Aorta (tissue), 5 donors: ENCODE data around the gene ANKRD17. TPM values are rescaled to one million over a fixed set of nuclear protein-coding genes. Genes with fewer than 3 reads are reported as not detected.
"Not testable (repeated sequence)": the region's sequence is repeated elsewhere in the genome, so short reads cannot be mapped to it uniquely, and the experiment has no call there.

ENCODE experiments used
- ATAC-seq: fragments of 200-7000 bp; cut with Tn5 transposase; one replicate; pipeline ENCODE4 v1.9.1; 2022; ENCODE audit warnings: moderate library complexity; ENCODE audit not compliant: low FRiP score
- DNase-seq, 2 donors: peaks; one replicate each; pipeline ENCODE4 v3.0.0-alpha.2; 2020
- H3K27ac ChIP-seq, 2 donors: one replicate each; pipeline ENCODE4 v1.5.1; 2013; ENCODE audit warnings: low read length in 2 of 2, mild to moderate bottlenecking in 2 of 2, moderate library complexity in 2 of 2, control low read depth in 1 of 2, inconsistent platforms in 1 of 2, low read depth in 1 of 2
- H3K27me3 ChIP-seq, 2 donors: one replicate each; pipeline ENCODE4 v1.6.1; 2013; ENCODE audit warnings: control low read depth in 1 of 2, low read length in 1 of 2, mild to moderate bottlenecking in 1 of 2, moderate library complexity in 1 of 2; ENCODE audit not compliant: insufficient read depth in 2 of 2, control insufficient read depth in 1 of 2
- H3K36me3 ChIP-seq, 2 donors: one replicate each; pipeline ENCODE4 v1.6.1; 2013; ENCODE audit warnings: control low read depth in 1 of 2, low read length in 1 of 2, mild to moderate bottlenecking in 1 of 2; ENCODE audit not compliant: insufficient read depth in 2 of 2, control insufficient read depth in 1 of 2
- H3K4me1 ChIP-seq, 2 donors: one replicate each; pipeline ENCODE4 v1.6.1; 2013; ENCODE audit warnings: low read length in 2 of 2, control low read depth in 1 of 2, mild to moderate bottlenecking in 1 of 2, moderate library complexity in 1 of 2; ENCODE audit not compliant: insufficient read depth in 2 of 2, control insufficient read depth in 1 of 2
- H3K4me3 ChIP-seq, 2 donors: one replicate each; pipeline ENCODE4 v1.5.1; 2013; ENCODE audit warnings: low read length in 2 of 2, control low read depth in 1 of 2, mild to moderate bottlenecking in 1 of 2
- H3K9me3 ChIP-seq: one replicate; pipeline ENCODE4 v1.6.1; 2013; ENCODE audit warnings: mild to moderate bottlenecking, low read length; ENCODE audit not compliant: control insufficient read depth
- WGBS, 2 donors: extraction: QIAGEN DNeasy Blood & Tissue Kit; methylation state at CpG; one replicate each; pipeline ENCODE4 v1.1.7; 2013; 5-methylcytosine and 5-hydroxymethylcytosine counted together
- intact Hi-C, 2 donors: fragments of 100-400 bp; cut with DNase I; formaldehyde crosslinking; loops; one replicate each; pipeline versions ENCODE4 v1.14.2 to v1.15.0; 2022
- long read RNA-seq, 2 donors: library from polyadenylated mRNA; unstranded; transcript quantifications; one replicate each; pipeline ENCODE4 v2.0.0, GENCODE V29; 2020 to 2021
- polyA plus RNA-seq, 2 donors: library from polyadenylated mRNA; stranded (reverse); fragments of 200-250 nt; gene quantifications; one replicate each; pipeline ENCODE4 v1.2.3, GENCODE V29; 2013
- total RNA-seq, 2 donors: library from RNA; stranded (reverse); fragmentation: NEBNext Ultra II Directional; extraction: Animal tissue kit (Norgen Biotek cat#: 25700); gene quantifications; one replicate each; pipeline ENCODE4 v1.2.1, GENCODE V29; 2021
- donor health status: healthy with polysubstance abuse.
- donor health status: Bipolar disorder and iron deficiency.
- donor health status: DM: no; HTN: no; CAD: no.
- donor health status: DM: no; HTN: no; CAD: no.
- donor health status: DM: yes; HTN: yes; CAD: no.

ANKRD17 gene, protein sequence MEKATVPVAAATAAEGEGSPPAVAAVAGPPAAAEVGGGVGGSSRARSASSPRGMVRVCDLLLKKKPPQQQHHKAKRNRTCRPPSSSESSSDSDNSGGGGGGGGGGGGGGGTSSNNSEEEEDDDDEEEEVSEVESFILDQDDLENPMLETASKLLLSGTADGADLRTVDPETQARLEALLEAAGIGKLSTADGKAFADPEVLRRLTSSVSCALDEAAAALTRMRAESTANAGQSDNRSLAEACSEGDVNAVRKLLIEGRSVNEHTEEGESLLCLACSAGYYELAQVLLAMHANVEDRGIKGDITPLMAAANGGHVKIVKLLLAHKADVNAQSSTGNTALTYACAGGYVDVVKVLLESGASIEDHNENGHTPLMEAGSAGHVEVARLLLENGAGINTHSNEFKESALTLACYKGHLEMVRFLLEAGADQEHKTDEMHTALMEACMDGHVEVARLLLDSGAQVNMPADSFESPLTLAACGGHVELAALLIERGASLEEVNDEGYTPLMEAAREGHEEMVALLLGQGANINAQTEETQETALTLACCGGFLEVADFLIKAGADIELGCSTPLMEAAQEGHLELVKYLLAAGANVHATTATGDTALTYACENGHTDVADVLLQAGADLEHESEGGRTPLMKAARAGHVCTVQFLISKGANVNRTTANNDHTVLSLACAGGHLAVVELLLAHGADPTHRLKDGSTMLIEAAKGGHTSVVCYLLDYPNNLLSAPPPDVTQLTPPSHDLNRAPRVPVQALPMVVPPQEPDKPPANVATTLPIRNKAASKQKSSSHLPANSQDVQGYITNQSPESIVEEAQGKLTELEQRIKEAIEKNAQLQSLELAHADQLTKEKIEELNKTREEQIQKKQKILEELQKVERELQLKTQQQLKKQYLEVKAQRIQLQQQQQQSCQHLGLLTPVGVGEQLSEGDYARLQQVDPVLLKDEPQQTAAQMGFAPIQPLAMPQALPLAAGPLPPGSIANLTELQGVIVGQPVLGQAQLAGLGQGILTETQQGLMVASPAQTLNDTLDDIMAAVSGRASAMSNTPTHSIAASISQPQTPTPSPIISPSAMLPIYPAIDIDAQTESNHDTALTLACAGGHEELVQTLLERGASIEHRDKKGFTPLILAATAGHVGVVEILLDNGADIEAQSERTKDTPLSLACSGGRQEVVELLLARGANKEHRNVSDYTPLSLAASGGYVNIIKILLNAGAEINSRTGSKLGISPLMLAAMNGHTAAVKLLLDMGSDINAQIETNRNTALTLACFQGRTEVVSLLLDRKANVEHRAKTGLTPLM (N-terminal part only)
- total RNA-seq (10 to 100 TPM; 59.4 to 67.1 TPM), polyA plus RNA-seq (10 to 100 TPM in 1 of 2 donors, 1 to 10 TPM in 1; 4.9 to 10.6 TPM)
- long read RNA-seq, donor 1, partial matches to known transcripts, result 92 of 116 reads
- long read RNA-seq, donor 1, other reads (novel, unspliced or antisense), result 24 of 116 reads
- long read RNA-seq, donor 2, partial matches to known transcripts, result 21 of 45 reads
- long read RNA-seq, donor 2, other reads (novel, unspliced or antisense), result 24 of 45 reads

DNA sequence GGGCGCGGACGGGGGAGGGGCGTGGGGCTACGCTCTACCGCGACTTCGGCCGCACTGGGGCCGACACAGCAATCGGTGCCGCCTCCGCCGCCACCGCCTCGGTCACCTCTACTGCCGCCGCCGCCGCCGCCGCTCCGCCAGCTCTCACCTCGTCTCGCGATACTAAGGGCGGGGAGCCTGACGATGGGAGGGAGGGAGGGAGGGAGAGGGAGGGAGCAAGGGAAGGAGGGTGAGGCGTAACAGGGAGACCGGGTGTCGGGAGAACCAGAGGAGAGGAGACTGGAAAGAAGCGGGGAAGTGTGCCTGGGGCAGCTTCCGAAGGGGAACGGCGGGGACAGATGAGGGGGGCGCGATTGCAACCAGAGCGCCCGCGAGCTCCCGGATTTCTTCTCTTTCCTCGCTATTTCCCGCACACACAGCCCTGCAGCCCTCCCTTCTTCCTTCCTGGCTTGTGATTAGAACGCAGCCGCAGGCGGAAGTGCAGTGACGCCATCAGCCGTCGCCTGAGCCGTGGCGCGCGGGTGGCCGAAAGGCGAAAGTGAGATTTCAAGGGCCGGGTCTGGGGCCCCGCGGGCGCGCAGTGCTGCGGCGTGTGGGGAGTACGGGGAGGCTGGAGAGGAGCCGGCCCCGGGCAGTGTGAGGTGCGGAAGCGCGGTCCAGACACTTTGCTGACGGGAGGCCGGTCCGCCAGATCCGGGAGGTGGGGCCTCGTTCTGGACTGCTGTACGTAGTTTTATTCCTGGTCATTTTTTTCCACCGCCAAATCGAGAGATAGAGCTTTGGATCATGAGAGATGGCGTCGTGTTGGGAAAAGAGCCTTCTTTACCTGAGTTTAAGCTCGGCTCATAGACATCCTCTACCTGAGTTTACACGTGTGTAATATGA, at the start of gene ANKRD17:
ANKRD17 (minus strand) TSS at position 113 of the 885 bp plus-strand sequence. CDS start 130 bp downstream, outside the sequence.
- H3K4me3 ChIP-seq, result peak within 1 kb of the TSS; percentile 75 to 79
- intact Hi-C loops, result loop anchor here (1.0 to 10.0 kb wide), 4 partner anchors 74 to 190 kb away; partner anchors contain the start of gene COX18 (in 2 of the 2)
- no peaks in the 10 kb centered on the region for H3K36me3 ChIP-seq
- DNase-seq (peak; percentile 96 to 98), ATAC-seq (peak; percentile 96)
- H3K9me3 ChIP-seq, result no peaks in the 10 kb centered on the region
- H3K27me3 ChIP-seq, result no peaks in the 10 kb centered on the region
- H3K27ac ChIP-seq, result peak within 1 kb of the TSS; percentile 88 to 100
- no peaks in the 10 kb centered on the region for H3K4me1 ChIP-seq
- WGBS, 2 donors, result 0% methylated on average over 68 to 80 of the region's 80 CpGs

DNA sequence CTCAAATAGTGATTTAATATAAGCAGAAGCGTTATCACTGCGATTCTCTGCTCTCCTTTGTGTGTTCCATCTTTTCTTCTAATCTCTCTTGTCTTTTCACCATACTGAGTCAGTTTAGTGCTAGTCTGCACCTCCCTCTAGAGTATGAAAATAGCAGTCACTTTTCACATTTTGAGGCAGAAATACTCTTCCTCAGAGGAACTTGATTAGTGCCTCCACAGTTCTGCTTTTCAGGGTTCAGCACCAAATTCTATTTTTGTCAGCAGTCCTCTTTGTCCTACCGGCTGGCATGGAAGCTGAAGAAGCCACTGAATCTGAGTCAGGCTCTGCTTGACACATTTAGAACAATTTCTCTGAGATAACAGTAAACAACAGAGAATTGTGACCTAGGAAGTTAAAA, 49.7 kb upstream of the ANKRD17 start:
- H3K9me3 ChIP-seq, result no peaks in the 10 kb centered on the region
- H3K36me3 ChIP-seq, result no peaks in the 10 kb centered on the region
- no peaks in the 10 kb centered on the region for H3K27me3 ChIP-seq
- H3K4me1 ChIP-seq, result no peaks in the 10 kb centered on the region
- H3K27ac ChIP-seq, result no peak overlapping the region
- WGBS, 2 donors, result 67 to 68% methylated on average over 3 of the region's 3 CpGs
- ATAC-seq, result no peak
- H3K4me3 ChIP-seq, result no peak overlapping the region
- intact Hi-C loops, result no loop called here
- no peak for DNase-seq

DNA sequence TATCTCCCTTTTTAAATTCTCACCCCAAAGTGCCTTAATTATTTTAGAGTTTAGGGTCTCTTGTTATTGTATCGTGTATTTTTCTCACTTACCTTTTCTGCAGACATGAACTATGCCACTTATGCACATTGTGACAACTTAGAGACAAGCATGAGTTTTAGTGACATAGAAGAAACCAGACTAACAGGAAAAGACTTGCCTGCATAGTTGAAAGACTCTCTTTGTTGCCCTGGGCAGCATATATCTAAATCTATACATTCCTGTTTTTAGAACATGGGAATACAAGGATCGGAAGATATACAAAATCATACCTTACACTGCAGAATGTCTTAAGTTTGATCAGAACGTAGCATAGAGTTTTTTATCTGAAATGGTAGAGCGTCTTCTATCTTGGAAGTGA, 45.1 kb upstream of the ANKRD17 start:
- ATAC-seq (no peak), DNase-seq (no peak)
- WGBS, 2 donors, result 87 to 90% methylated on average over 4 of the region's 4 CpGs
- Histone ChIP-seq H3K27ac (no peak overlapping the region), H3K4me3 (no peak overlapping the region), H3K36me3 (no peaks in the 10 kb centered on the region), H3K27me3 (no peaks in the 10 kb centered on the region), H3K4me1 (no peaks in the 10 kb centered on the region), H3K9me3 (peaks cover 2% of the 10 kb centered on the region)
- intact Hi-C loops, result no loop called here

DNA sequence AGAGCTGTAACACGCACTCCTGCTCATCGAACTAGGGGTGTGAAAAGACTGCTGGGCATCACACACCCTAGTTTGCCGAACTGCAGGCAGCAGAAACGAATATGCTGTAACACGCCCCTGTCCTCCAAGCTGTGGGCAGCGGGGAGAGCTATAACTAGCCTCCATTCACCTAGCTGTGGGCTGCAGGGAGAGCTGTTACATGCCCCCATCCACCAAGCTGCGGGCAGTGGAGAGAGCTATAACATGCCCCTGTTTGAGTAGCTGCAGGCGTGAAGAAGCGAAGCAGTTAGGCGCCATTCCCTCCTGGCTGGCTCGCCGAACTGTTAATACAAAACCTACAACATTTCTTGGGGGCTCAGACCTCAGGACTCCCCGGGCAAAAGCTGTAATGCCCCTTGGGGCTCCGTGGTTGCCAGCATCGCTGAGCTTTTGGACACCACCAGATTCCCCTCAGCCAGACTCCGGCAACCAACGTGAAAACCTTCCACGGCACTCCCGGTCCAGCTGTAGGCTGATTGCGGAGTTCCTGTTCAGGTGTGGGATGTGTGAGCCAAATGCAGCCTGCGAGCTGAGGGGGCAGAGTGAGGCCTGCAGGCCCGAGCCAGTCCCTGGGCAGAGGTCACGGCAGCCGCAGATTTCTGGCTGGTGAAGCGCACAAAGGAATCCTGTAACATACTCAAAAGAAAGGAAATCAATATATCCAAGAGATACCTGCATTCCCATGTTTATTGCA, 41.1 kb upstream of the ANKRD17 start:
- H3K4me1 ChIP-seq, result no peaks in the 10 kb centered on the region
- ATAC-seq (no peak), DNase-seq (peak in 1 of 2 donors; percentile 59)
- intact Hi-C loops, result no loop called here
- 94% methylated on average over 25 of the region's 25 CpGs for WGBS, 2 donors
- H3K27me3 ChIP-seq, result no peaks in the 10 kb centered on the region
- H3K4me3 ChIP-seq, result no peak overlapping the region
- H3K9me3 ChIP-seq, result peaks cover 6% of the 10 kb centered on the region
- H3K27ac ChIP-seq, result no peak overlapping the region
- H3K36me3 ChIP-seq, result no peaks in the 10 kb centered on the region

DNA sequence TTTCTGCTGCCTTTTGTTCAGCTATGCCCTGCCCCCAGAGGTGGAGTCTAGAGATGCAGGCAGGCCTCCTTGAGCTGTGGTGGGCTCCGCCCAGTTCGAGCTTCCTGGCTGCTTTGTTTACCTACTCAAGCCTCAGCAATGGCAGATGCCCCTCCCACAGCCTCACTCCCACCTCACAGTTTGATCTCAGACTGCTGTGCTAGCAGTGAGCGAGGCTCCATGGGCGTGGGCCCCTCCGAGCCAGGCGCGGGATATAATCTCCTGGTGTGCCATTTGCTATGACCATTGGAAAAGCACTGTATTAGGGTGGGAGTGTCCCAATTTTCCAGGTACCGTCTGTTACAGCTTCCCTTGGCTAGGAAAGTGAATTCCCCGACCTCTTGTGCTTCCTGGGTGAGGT, 34.1 kb upstream of the ANKRD17 start:
- H3K4me3 ChIP-seq, H3K9me3 ChIP-seq, ATAC-seq, H3K27me3 ChIP-seq, H3K36me3 ChIP-seq, intact Hi-C loops, DNase-seq, H3K27ac ChIP-seq, H3K4me1 ChIP-seq: not testable (repeated sequence)
- WGBS, 2 donors, result 84 to 87% methylated on average over 9 of the region's 9 CpGs

DNA sequence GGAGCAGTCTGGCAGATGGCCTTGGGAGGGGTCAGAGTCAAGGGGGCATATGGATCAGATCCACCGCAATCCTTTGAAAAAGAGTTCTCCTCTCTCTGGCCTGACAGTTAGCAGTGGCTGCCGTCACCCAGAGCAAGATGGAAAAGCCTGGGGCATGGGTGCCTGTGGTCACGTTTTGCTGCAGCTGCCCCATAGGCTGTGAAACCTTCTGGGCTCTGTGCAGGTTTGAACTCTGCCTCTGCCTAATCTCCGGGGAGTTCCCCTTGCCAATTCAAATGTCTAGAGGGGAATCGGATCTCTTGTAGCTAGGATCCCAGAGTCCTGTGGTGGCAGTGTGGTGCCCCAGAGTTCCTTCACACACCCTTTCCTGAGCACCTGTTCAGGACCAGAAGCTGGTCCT, 23.4 kb upstream of the ANKRD17 start:
- Histone ChIP-seq H3K27ac (no peak overlapping the region), H3K9me3 (peaks cover 1% of the 10 kb centered on the region), H3K36me3 (peaks cover 0 to 2% of the 10 kb centered on the region in 2 donors), H3K4me1 (no peaks in the 10 kb centered on the region), H3K4me3 (no peak overlapping the region), H3K27me3 (no peaks in the 10 kb centered on the region)
- DNase-seq (no peak), ATAC-seq (no peak)
- WGBS, 2 donors, result 59 to 63% methylated on average over 5 of the region's 5 CpGs
- intact Hi-C loops, result no loop called here

DNA sequence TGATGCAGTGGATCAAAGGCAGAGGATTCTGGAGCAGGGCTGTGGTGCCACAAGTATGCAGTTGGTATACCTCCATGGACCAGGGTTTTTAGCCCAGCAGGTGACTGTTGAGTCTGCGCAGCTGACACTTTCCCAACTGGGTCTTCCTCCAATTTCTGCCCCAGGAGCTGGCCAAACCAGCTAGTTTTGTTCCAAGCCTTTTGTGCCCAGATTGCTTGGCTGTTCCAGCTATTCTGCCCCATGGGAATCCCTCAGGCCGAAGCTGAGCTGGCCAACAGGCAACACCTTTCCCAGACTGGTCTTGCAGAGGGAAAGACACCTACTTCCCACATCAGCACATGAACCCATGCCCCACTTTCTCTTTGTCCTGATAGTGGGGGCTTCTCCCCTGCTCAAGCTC, 22.8 kb upstream of the ANKRD17 start:
- ATAC-seq (no peak), DNase-seq (no peak)
- Histone ChIP-seq H3K4me3 (no peak overlapping the region), H3K9me3 (peaks cover 1% of the 10 kb centered on the region), H3K4me1 (no peaks in the 10 kb centered on the region), H3K27me3 (no peaks in the 10 kb centered on the region), H3K36me3 (peaks cover 0 to 2% of the 10 kb centered on the region in 2 donors), H3K27ac (no peak overlapping the region)
- intact Hi-C loops, result no loop called here
- WGBS, 2 donors, result 14 to 18% methylated on average over 2 of the region's 2 CpGs
